Inferior parietal cortex (tissue), 1 donor: ENCODE data around the gene CDC14B.
"Not testable (repeated sequence)": the region's sequence is repeated elsewhere in the genome, so short reads cannot be mapped to it uniquely, and the experiment has no call there.

Experiments used
- DNase-seq: peaks from one replicate; pipeline ENCODE4 v3.0.0-alpha.2; 2016; ENCODE audit errors: extremely low spot score

CDC14B gene

GRCh38 chr9:96550659-96551058, 69.0 kb downstream of the CDC14B start:
- no peak for DNase-seq

GRCh38 chr9:96543131-96543530, 76.5 kb downstream of the CDC14B start:
- not testable (repeated sequence) for DNase-seq

- DNase-seq: no peak
Measured at GRCh38 chr9:96540106-96540505, 79.5 kb downstream of the CDC14B start.

- DNase-seq: no peak
Measured at GRCh38 chr9:96532173-96532572, 87.5 kb downstream of the CDC14B start.

GRCh38 chr9:96524764-96525163, 94.9 kb downstream of the CDC14B start:
- no peak for DNase-seq

- DNase-seq: no peak
Measured at GRCh38 chr9:96524045-96524444, 95.6 kb downstream of the CDC14B start.

GRCh38 chr9:96523374-96523773, 96.3 kb downstream of the CDC14B start:
- no peak for DNase-seq

- no peak for DNase-seq
Measured at GRCh38 chr9:96522366-96522765, 97.3 kb downstream of the CDC14B start.

- no peak for DNase-seq
Measured at GRCh38 chr9:96519787-96520186, 99.9 kb downstream of the CDC14B start.

- DNase-seq: no peak
Measured at GRCh38 chr9:96519095-96519494, 100.5 kb downstream of the CDC14B start.

- no peak for DNase-seq
Measured at GRCh38 chr9:96515621-96516470, 103.8 kb downstream of the CDC14B start.

GRCh38 chr9:96514800-96515158, 104.9 kb downstream of the CDC14B start:
- DNase-seq: no peak

- DNase-seq: no peak
Measured at GRCh38 chr9:96514108-96514799, 105.4 kb downstream of the CDC14B start.

- DNase-seq: no peak
Measured at GRCh38 chr9:96513622-96514021, 106.0 kb downstream of the CDC14B start.

- DNase-seq: no peak
Measured at GRCh38 chr9:96512240-96512639, 107.4 kb downstream of the CDC14B start.

GRCh38 chr9:96510258-96510657, 109.4 kb downstream of the CDC14B start:
- DNase-seq: no peak

GRCh38 chr9:96509848-96510247, 109.8 kb downstream of the CDC14B start:
- no peak for DNase-seq

GRCh38 chr9:96509026-96509425, 110.6 kb downstream of the CDC14B start:
- DNase-seq: no peak

GRCh38 chr9:96508227-96508940, 111.3 kb downstream of the CDC14B start:
- no peak for DNase-seq

GRCh38 chr9:96505316-96505991, 114.2 kb downstream of the CDC14B start:
- DNase-seq: no peak

- no peak for DNase-seq
Measured at GRCh38 chr9:96503918-96504317, 115.7 kb downstream of the CDC14B start.

GRCh38 chr9:96503374-96503748, 116.3 kb downstream of the CDC14B start:
- DNase-seq: not testable (repeated sequence)
